Measurements from ENCODE around the gene APOL1. TPM values are rescaled to one million over a fixed set of nuclear protein-coding genes. Genes with fewer than 3 reads are reported as not detected.
A peak's percentile ranks its signal among the peaks of the same experiment; 100 is the strongest.

The APOL1 gene
- total and polyA plus RNA-seq, 2 donors (not counting 3 experiments of a cell fraction or from before 2014, with no cell fraction given) = 8.2 to 14.1 TPM

GRCh38 chr22:36238373-36239149 lies 14.4 kb upstream of the APOL1 start:
- Histone ChIP-seq H3K79me2 (ENCODE audit: control insufficient read depth, insufficient read depth, low read length) (peaks cover 26% of the 10 kb centered on the region), H3K4me2 (ENCODE audit: insufficient read depth, low read length) (peak overlapping the region; percentile 85), H4K20me1 (replicated peaks; ENCODE audit: control insufficient read depth, extremely low read depth, insufficient read depth, low read length) (no peaks in the 10 kb centered on the region), H2AFZ (ENCODE audit: low read depth, low read length) (peak overlapping the region; percentile 33), H3K36me3 (ENCODE audit: control insufficient read depth in 2 of 2, extremely low read depth in 1 of 2, insufficient read depth in 2 of 2, low read length in 2 of 2) (peaks cover 0 to 3% of the 10 kb centered on the region in 2 experiments), H3K27ac (ENCODE audit: insufficient read depth, low read depth, low read length) (peak overlapping the region; percentile 31), H3K9ac (replicated peaks; ENCODE audit: extremely low read depth, insufficient read depth, low read length) (peak overlapping the region; percentile 55), H3K27me3 (ENCODE audit: control insufficient read depth in 2 of 2, insufficient read depth in 2 of 2, low read length in 2 of 2) (no peaks in the 10 kb centered on the region), H3K4me1 (ENCODE audit: control insufficient read depth, extremely low read depth, insufficient read depth, low read length) (peaks cover 16% of the 10 kb centered on the region), H3K4me3 (replicated peaks in 1 of 3; ENCODE audit: insufficient read depth in 1 of 3, low read depth in 1 of 3, low read length in 3 of 3) (peak overlapping the region; percentile 48 to 82 (median 67)), H3K9me1 (replicated peaks; ENCODE audit: control insufficient read depth, extremely low read depth, insufficient read depth, low read length) (no peaks in the 10 kb centered on the region), H3K9me3 (replicated peaks; ENCODE audit: control insufficient read depth, insufficient read depth, low read length) (no peaks in the 10 kb centered on the region)
- dilution Hi-C loops (cut with MboI; ENCODE audit: extremely low pct_ligation_motif_present, low sequenced_read_pairs) (no loop called here), intact Hi-C loops (cut with micrococcal nuclease) (loop anchor here (1.0 to 2.0 kb wide), 4 partner anchors 20 to 248 kb away; no protein-coding TSS in a partner anchor)
- TF ChIP-seq EZH2 (IDR thresholded peaks at IDR 0.05; ENCODE audit: borderline replicate concordance, low read depth, low read length, severe bottlenecking) (no peak), FOS (IDR thresholded peaks at IDR 0.05; ENCODE audit: borderline replicate concordance, insufficient read depth, low read length) (no peak), CTCF (IDR thresholded peaks at IDR 0.05; ENCODE audit: extremely low read depth in 1 of 2, insufficient read depth in 1 of 2, low read depth in 1 of 2, low read length in 2 of 2) (no peak), JUN (IDR thresholded peaks at IDR 0.05; ENCODE audit: borderline replicate concordance, insufficient read depth, insufficient read length, low read depth) (no peak), POLR2A (IDR thresholded peaks at IDR 0.05; ENCODE audit: low read depth, low read length) (no peak), POLR2AphosphoS5 (IDR thresholded peaks at IDR 0.05; ENCODE audit: insufficient read depth, low read depth, low read length) (no peak), MYC (IDR thresholded peaks at IDR 0.05; ENCODE audit: low read depth, low read length) (no peak), GATA2 (IDR thresholded peaks at IDR 0.05; ENCODE audit: insufficient read depth, insufficient read length, low read depth, low read length) (no peak), MAX (IDR thresholded peaks at IDR 0.05; ENCODE audit: insufficient read depth, insufficient read length) (no peak)
- ChIA-PET POLR2A (interaction anchor here (1.2 kb wide), 1 partner anchor 15 kb away, joined by 3 read pairs; the partner anchor contains the start of gene APOL1), CTCF (interaction anchor here (0.8 to 6.4 kb wide), 23 partner anchors 10 to 248 kb away, joined by 3 to 27 read pairs (median 5); partner anchors contain the start of gene APOL1)
- BruUV-seq (replicated peaks) = no TSS peak
- DNase-seq (ENCODE audit: low read depth, low spot score) = peak; percentile 53
- peak; percentile 91 for FAIRE-seq
